ENCODE results near the gene LRCOL1.

The LRCOL1 gene

DNA sequence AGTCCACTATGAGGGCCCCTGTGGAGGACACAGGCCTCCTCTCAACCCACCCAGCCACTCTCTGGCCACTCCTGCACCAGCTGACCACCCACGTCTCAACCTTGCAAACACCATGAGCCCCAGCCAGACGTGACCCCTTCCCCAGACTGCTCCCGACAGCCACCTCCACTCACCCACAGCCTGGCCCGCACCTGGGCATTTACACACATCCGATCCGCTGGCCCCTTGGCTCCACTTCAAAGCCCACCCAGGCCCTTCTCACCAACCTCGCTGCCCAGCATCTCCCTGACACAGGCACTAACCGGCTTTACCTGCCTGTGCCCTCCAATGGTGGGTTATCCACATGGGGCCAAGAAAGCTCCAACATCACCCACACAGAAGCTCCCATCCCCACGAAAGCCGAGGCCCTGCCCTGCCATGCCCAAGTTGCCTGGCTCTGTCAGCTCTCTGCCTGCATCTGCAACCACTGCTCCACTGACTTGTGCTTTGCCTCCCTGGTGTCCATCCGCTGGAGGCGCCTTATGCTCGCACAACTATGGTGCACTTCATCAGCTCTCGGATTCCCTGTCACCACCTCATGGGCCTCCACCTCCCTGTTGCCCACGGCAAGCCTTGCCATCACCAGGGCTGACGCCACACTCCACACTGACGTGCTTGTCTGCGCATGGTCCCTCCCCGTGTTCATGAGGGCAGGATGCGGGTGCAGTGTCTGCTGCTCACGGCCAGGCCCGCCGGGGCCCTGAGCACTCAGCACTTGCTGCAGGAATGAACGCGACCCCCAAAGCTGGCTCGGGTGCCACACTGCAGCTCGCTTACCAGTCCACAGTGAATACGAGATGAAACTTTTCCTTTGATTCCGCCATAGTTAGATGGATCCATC is 24.9 kb upstream of the LRCOL1 start:
- no peak for DNase-seq

DNA sequence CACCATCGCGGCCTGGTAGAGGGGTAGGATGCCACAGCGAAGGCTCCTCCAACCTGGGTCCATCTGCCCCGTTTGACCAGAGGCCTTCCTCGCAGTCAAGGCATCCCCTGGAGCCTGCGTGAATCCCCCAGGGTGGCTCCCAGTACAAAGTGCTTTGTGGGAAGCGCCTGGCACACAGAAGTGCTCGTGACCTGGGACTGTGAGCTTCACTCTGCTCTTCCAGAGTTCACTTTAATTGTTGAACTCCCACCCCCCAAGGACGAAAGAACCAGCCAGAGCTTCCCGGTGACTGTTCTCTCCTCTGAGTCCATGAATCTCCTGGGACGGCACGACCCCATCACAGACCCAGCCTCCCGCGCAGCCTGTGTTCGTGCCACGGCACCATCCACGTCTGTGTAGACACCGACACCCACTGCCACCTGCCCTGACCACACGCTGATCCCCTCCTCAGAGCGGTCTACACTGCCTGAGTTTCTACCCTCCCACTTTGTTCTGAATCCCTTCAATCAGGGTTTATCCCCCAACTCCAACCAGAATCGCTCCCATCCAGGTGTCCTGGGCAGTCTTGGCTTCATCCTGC is 24.1 kb upstream of the LRCOL1 start:
- no peak for DNase-seq

GRCh38 chr12:132633901-132634300 is 23.5 kb upstream of the LRCOL1 start:
- no peak for DNase-seq

DNA sequence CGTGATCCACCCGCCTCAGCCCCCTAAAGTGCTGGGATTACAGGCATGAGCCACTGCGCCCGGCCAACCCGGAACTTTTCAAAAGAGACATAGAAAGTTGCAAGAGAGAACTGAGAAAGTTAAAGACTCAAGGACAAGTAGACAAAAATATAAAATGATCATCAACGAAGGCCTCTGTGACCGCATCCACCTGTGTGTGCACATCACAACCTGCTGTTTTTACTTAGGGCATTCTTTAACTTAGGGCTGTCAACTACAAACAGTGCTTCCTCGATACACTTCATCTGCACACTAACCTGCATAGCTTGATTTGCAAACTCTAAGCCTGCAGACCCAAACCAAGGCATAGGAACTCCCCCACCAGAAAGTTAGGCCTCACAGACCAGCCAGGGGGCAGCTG is 23.0 kb upstream of the LRCOL1 start:
- no peak for DNase-seq

DNA sequence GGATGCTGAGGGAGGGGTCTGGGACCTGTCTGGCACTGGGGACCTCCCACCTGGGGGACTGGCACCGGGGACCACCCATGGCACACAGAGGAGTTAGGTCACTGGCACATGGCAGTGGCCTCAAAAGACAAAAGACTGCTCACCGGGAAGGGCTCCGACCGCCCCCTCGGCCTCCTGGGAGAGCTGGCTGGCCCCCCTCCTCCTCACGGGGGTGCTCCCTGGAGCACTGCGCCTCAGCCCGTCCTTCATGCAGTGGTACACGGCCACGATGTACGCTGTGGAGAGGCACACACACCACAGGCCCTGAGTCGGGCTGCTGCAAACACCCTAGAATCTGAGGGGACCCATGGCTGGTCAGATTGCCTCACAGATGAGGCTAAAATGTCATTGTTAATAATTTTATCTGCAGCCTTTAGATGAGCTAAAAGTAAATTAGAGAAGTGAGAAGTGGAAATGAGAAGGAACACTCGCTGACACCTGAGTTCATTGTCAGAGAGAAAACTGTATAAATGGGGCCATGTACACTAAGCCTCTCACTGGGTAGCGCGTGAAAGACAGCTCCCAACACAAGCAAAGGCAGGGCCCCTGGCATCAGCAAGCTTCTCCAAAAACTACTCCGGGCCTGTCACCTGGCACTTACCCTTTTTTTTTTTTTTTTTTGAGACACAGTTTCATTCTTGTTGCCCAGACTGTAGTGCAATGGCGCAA is 22.3 kb upstream of the LRCOL1 start:
- no peak for DNase-seq

DNA sequence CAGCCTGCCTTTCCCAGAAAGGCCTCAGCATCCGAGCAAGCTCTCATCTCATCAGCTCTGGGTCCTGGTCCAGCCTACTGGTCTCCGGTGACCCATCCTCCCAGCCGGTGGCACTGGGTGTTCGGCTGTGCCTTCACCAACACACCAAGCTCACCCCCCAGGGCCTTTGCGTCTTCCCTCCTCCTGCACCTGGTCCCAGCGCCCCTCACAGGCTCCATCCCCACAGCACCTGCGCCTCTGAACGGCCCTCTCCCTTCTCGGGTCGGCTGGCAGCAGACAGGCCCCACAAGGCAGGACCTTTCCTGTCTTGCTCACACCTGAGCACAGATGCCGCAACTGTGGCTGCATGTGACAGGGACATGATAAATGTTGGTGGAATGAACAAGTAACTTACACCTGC is 21.3 kb upstream of the LRCOL1 start:
- no peak for DNase-seq

- DNase-seq = no peak
Measured at GRCh38 chr12:132630672-132631071, 20.3 kb upstream of the LRCOL1 start.

DNA sequence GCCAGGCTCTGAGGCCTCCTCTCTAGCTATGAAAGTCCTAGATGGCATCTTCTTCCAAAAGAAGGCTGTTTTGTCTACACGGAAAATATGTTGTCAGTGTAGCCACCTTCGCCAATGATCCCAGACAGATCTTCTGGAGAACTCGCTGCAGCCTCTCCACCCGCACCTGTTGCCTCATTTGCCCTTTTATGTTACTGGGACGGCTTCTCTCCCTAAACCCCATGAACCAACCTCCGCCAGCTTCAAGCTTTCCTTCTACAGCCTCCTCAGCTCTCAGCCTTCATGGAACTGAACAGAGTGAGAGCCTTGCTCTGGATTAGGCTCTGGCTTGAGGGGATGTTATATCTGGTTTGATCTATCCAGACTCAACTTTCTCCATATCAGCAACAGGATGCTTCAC is 18.9 kb upstream of the LRCOL1 start:
- DNase-seq = no peak

GRCh38 chr12:132625731-132626430 is 15.5 kb upstream of the LRCOL1 start:
- DNase-seq = no peak

- DNase-seq = no peak
Measured at GRCh38 chr12:132624910-132625630, 14.7 kb upstream of the LRCOL1 start.

- DNase-seq = no peak
Measured at GRCh38 chr12:132624186-132624855, 13.9 kb upstream of the LRCOL1 start.

DNA sequence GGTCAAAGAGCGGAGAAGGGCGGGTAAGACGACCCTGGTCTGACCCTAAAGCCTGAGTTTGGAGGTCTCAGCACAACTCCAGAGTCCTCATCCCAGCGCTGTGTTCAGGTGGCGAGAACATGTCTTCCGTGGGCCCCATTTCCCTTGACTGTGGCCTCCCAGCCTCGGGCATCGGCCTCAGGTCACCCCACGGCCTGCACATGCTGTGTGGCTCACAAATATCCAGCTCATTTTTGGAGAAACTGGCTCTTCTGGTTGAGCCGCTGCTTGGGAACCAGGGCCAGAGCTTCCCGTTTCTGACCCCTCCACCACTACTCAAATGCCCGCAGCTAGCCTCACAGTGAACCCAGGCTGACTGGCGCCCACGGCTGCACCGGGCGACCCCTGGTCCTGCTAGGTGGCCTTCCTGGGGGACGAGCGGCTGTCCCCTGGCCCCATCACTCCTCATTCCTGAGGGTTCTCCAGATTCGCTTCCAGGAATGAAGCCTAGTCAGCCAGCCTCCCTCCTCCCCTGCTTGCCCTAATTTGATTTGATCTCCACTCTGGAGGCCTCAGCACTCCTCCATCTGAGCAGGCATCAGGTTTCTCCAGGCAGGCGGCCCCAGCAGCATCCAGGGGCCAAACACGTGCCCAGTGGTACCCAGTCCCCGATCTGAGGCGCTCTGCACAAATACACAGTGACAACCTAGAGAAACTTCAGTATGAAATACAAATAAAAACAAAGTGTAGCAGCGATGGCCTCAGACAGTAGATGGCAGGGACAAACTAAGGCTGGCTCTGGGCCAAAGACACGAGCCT is 12.9 kb upstream of the LRCOL1 start:
- no peak for DNase-seq

GRCh38 chr12:132622437-132623071 is 12.2 kb upstream of the LRCOL1 start:
- peak; percentile 81 for DNase-seq

DNA sequence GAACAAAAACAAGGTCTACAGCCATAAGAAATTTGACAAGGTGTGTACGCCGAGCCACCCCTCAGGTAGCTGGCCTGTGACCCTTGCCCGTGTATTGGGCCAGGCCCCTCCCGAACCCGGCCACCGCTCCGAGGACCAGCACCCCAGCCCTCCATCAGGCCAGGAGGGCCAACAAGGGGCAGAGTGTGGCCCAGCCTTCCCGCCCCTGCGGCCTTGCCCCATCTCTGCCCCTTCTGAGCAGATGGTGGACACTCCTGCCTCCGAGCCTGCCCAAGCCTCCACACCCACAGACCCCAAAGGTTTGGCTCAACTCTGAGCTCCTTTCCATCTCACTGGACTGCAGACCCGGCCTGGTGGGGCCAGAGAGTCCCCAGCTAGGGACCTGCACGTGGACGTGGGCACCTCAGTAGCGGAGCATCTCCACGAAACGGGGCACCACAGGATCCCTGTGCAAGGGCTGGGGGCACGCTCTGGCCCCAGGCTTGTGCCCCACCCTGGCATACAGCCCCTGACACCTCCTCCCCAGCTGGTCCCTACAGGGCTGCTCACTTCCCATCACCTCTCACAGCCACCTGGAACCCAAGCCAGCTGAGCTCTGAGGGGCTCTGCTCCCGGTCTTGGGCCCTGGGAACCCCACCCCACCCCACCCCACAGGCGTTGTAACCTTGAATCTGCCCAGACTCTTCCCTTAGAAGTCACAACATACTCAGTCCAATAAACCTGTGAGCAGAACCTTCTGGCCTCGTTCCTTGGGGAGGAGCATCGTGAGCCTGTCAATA is 11.5 kb upstream of the LRCOL1 start:
- no peak for DNase-seq

- no peak for DNase-seq
Measured at GRCh38 chr12:132620899-132621656, 10.7 kb upstream of the LRCOL1 start.

DNA sequence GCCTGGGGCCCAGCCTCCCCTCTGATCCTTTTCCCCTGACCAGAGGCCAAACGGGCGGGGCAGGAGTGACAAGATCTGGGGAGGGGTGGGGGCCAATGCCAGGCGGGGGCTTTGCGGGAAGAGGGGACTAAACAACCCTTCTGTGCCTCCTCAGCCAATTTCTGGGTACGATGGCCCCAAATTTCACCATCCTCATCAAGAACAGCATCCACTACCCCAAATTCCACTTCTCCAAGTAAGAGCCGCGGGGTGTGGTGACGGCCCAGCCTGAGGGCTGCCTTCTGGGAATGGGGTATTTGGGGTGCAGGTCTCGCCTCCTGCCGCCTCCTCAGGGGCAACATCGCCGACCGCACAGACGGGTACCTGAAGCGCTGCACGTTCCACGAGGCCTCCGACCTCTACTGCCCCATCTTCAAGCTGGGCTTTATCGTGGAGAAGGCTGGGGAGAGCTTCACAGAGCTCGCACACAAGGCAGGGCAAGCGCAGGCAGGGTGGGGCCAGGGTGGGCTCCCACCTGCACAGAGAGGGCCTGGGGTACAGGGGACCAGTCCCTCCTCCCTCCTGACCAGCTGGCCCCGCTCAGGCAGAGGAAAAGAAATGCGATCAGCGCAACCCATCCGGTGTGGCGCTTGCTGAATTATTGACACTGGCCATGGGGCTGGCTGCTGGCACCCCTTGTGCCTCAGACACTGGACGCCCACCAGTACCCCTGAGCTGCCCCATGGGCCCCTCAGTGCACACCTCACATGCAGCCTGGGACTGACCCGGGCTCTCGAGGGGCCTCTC is 9.9 kb upstream of the LRCOL1 start:
- no peak for DNase-seq

DNA sequence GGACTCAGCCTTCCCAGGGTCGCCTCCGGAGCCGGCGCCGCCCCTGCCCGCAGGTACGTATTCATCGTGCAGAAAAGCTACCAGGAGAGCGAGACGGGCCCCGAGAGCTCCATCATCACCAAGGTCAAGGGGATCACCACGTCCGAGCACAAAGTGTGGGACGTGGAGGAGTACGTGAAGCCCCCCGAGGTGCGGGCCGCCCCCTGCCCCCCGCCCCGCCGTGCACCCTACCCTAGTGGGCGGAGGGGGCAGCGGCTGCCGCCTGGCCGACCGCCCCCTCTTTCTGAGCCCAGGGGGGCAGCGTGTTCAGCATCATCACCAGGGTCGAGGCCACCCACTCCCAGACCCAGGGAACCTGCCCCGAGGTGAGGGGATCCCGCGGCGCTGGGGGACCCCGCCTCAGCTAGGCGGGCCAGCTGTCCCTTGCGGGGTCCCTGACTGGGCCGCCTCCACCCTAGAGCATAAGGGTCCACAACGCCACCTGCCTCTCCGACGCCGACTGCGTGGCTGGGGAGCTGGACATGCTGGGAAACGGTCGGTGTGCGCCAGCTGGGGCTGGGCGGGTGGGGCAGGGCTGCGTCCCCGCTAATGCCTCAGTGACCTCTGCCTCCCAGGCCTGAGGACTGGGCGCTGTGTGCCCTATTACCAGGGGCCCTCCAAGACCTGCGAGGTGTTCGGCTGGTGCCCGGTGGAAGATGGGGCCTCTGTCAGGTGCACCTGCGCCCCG is 9.2 kb upstream of the LRCOL1 start:
- DNase-seq = no peak

DNA sequence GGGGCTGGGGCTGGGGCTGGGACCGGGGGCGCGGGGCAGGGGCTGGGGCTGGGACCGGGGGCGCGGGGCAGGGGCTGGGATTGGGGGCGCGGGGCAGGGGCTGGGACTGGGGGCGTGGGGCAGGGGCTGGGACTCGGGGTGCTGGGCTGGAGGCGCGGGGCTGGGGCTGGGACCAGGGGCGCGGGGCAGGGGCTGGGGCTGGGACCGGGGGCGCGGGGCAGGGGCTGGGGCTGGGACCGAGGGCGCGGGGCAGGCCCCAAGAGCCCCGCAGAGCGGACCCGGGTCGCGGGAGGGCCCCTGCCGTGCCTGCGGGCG is 8.6 kb upstream of the LRCOL1 start:
- no peak for DNase-seq

Data from EL (cell line).